ENCODE data around the gene SREBF1.

GRCh38 chr17:17786998-17787397 lies 49.8 kb downstream of the SREBF1 start:
- TF ChIP-seq CTCF (conservative IDR thresholded peaks at IDR 0.05 in 1 of 2, IDR thresholded peaks at IDR 0.05 in 1 of 2; ENCODE audit: extremely low read depth in 1 of 2, insufficient read depth in 1 of 2, low read depth in 1 of 2, low read length in 2 of 2) (no peak), EZH2 (IDR thresholded peaks at IDR 0.05; ENCODE audit: borderline replicate concordance, low read length) (no peak)

All from mammary epithelial cell (primary cell).